Hepatocyte (in vitro differentiated cells): Measurements from ENCODE around the gene SPATA6L. TPM values are rescaled to one million over a fixed set of nuclear protein-coding genes. Genes with fewer than 3 reads are reported as not detected.
"Not testable (repeated sequence)": the region's sequence is repeated elsewhere in the genome, so short reads cannot be mapped to it uniquely, and the experiment has no call there.

Source experiments
- DNase-seq: peaks from one replicate; pipeline ENCODE4 v3.0.0-alpha.2; 2016; ENCODE audit warnings: low spot score
- H2AFZ ChIP-seq: fragments of 200-600 bp; sonication (generic); 2 replicates; pipeline ENCODE4 v1.6.0; 2016; ENCODE audit warnings: antibody characterized with exemption, mild to moderate bottlenecking
- H3K27ac ChIP-seq: fragments of 200-600 bp; sonication (generic); 2 replicates; pipeline ENCODE4 v1.5.1; 2016; ENCODE audit warnings: mild to moderate bottlenecking
- H3K27me3 ChIP-seq: fragments of 200-600 bp; sonication (generic); 2 replicates; pipeline ENCODE4 v1.6.1; 2016
- H3K36me3 ChIP-seq: fragments of 200-600 bp; sonication (generic); replicated peaks from 2 replicates; pipeline ENCODE4 v1.5.1; 2016; ENCODE audit warnings: low read depth; ENCODE audit not compliant: insufficient read depth
- H3K4me1 ChIP-seq: fragments of 200-600 bp; sonication (generic); 2 replicates; pipeline ENCODE4 v1.5.1; 2016; ENCODE audit warnings: mild to moderate bottlenecking, moderate library complexity; ENCODE audit not compliant: insufficient read depth
- H3K4me2 ChIP-seq: fragments of 200-600 bp; sonication (generic); 2 replicates; pipeline ENCODE4 v1.6.0; 2016
- H3K4me3 ChIP-seq: fragments of 200-600 bp; sonication (generic); 2 replicates; pipeline ENCODE4 v1.5.1; 2016; ENCODE audit warnings: mild to moderate bottlenecking
- H3K79me2 ChIP-seq: fragments of 200-600 bp; sonication (generic); 2 replicates; pipeline ENCODE4 v1.6.0; 2017; ENCODE audit warnings: mild to moderate bottlenecking
- H3K9me2 ChIP-seq: fragments of 200-600 bp; sonication (generic); replicated peaks from 2 replicates; pipeline ENCODE4 v1.6.0; 2017; ENCODE audit warnings: mild to moderate bottlenecking; ENCODE audit not compliant: insufficient read depth
- H3K9me3 ChIP-seq: fragments of 200-600 bp; sonication (generic); 2 replicates; pipeline ENCODE4 v1.5.1; 2016; ENCODE audit warnings: low read depth, mild to moderate bottlenecking
- H4K20me1 ChIP-seq: fragments of 200-600 bp; sonication (generic); 2 replicates; pipeline ENCODE4 v1.6.0; 2016; ENCODE audit warnings: mild to moderate bottlenecking; ENCODE audit not compliant: insufficient read depth, poor library complexity, severe bottlenecking
- EZH2 ChIP-seq: fragments of 200-600 bp; sonication (generic); IDR thresholded peaks from 2 replicates; pipeline ENCODE4 v1.6.1; 2016; ENCODE audit warnings: antibody characterized with exemption, mild to moderate bottlenecking, borderline replicate concordance
- EZH2phosphoT487 ChIP-seq: fragments of 200-600 bp; sonication (generic); IDR thresholded peaks from one replicate; pipeline ENCODE4 v1.6.1; 2018; ENCODE audit warnings: antibody characterized with exemption, mild to moderate bottlenecking, low read depth, moderate library complexity; ENCODE audit not compliant: unreplicated experiment, severe bottlenecking
- WGBS: methylation state at CpG from one replicate; pipeline ENCODE4 v1.1.6; 2016; ENCODE audit warnings: low lambda C conversion rate; ENCODE audit errors: missing lambda C conversion rate; 5-methylcytosine and 5-hydroxymethylcytosine counted together
- polyA plus RNA-seq: library from polyadenylated mRNA; unstranded; fragments of >200 nt; fragmentation: Nextera tagmentation; extraction: Ambion mirVana; gene quantifications from 2 replicates; pipeline ENCODE4 v1.2.1, GENCODE V29; 2016
- total RNA-seq: library from RNA; depleted of rRNA; stranded (reverse); fragments of >200 nt; gene quantifications from 2 replicates; pipeline ENCODE4 v1.2.3, GENCODE V29; 2014
- TF ChIP-seq, protein P1 (sequence below): fragments of 200-600 bp; sonication (generic); IDR thresholded peaks from 2 replicates; pipeline ENCODE4 v1.5.1; 2016; ENCODE audit warnings: antibody characterized with exemption, mild to moderate bottlenecking; ENCODE audit not compliant: poor library complexity

Gene SPATA6L
- total and polyA plus RNA-seq, 2 experiments from 2014 or later = 2.0 to 2.5 TPM

DNA sequence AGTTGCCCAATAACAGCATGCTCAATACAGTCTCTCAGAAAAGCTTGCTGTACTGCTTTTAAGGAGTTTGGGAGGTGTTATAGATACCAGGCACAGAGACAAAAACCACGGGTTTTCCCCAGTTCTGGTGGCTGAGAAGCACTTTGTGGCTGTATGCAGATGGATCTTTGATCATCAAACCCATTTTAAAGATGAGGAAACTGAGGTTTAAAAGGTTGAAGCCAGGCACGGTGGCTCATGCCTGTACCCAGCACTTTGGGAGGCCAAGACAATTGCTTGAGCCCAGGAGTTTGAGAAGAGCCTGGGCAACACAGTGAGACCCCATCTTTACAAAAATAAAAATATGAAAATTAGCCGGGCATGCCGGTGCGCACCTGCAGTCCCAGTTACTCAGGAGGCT, 50.5 kb downstream of the SPATA6L start:
- DNase-seq = no peak
- 96% methylated on average over 5 of the region's 5 CpGs for WGBS
- Histone ChIP-seq H3K9me2 (no peaks in the 10 kb centered on the region), H4K20me1 (no peaks in the 10 kb centered on the region), H2AFZ (no peak overlapping the region), H3K4me3 (no peak overlapping the region), H3K4me1 (no peaks in the 10 kb centered on the region), H3K79me2 (no peaks in the 10 kb centered on the region), H3K27me3 (no peaks in the 10 kb centered on the region), H3K4me2 (no peak overlapping the region), H3K27ac (no peak overlapping the region), H3K9me3 (no peaks in the 10 kb centered on the region), H3K36me3 (no peaks in the 10 kb centered on the region)
- TF ChIP-seq, protein P1, sequence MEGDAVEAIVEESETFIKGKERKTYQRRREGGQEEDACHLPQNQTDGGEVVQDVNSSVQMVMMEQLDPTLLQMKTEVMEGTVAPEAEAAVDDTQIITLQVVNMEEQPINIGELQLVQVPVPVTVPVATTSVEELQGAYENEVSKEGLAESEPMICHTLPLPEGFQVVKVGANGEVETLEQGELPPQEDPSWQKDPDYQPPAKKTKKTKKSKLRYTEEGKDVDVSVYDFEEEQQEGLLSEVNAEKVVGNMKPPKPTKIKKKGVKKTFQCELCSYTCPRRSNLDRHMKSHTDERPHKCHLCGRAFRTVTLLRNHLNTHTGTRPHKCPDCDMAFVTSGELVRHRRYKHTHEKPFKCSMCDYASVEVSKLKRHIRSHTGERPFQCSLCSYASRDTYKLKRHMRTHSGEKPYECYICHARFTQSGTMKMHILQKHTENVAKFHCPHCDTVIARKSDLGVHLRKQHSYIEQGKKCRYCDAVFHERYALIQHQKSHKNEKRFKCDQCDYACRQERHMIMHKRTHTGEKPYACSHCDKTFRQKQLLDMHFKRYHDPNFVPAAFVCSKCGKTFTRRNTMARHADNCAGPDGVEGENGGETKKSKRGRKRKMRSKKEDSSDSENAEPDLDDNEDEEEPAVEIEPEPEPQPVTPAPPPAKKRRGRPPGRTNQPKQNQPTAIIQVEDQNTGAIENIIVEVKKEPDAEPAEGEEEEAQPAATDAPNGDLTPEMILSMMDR = no peak
- no peak for TF ChIP-seq EZH2phosphoT487
- no peak for TF ChIP-seq EZH2

DNA sequence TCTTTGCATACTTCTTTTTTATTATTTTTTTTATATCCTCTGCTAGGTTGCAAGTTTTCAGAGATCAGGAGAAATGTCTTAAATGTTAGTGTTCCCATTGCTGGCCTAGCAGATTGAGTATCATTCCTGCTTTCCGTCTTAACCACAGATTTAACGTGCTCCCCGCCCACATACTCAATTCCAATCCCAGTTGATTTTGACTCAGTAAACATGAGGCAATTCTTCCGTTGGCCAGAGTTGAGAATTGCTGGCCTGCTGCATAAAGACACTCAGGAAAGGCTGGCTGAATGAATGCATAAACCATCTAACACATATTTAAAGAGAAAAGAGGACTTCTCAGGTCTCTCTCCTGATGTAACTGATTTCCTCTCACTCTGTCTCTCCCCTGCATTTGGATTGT, 51.0 kb downstream of the SPATA6L start:
- 51% methylated on average over 4 of the region's 4 CpGs for WGBS
- H3K4me1 ChIP-seq = no peaks in the 10 kb centered on the region
- no peaks in the 10 kb centered on the region for H3K9me2 ChIP-seq
- no peaks in the 10 kb centered on the region for H3K9me3 ChIP-seq
- H4K20me1 ChIP-seq = no peaks in the 10 kb centered on the region
- H3K27me3 ChIP-seq = no peaks in the 10 kb centered on the region
- H3K36me3 ChIP-seq = no peaks in the 10 kb centered on the region
- H3K4me2 ChIP-seq = no peak overlapping the region
- TF ChIP-seq EZH2 = no peak
- TF ChIP-seq, protein P1 = no peak
- TF ChIP-seq EZH2phosphoT487 = no peak
- H2AFZ ChIP-seq = no peak overlapping the region
- no peak overlapping the region for H3K4me3 ChIP-seq
- no peaks in the 10 kb centered on the region for H3K79me2 ChIP-seq
- no peak for DNase-seq
- no peak overlapping the region for H3K27ac ChIP-seq

DNA sequence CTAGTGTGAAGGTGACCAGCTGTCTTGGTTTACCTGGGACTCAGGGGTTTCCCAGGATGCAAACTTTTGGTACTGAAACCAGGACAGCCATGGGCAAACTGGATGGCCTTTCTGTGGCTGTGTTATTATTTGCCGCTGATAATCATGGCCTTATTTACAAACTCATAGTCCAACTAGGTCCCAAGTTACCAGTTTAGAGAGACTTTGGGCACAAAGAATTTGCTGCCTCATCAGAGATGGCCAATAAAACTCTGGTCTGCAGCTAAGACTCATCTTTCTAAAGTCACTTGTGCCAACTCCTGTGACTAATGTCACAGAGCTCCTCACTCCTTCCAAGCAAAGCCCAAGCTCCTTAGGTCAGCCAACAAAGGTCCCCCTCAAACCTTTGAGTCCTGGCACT, 51.7 kb downstream of the SPATA6L start:
- Histone ChIP-seq H3K9me3 (no peaks in the 10 kb centered on the region), H4K20me1 (no peaks in the 10 kb centered on the region), H3K4me2 (no peak overlapping the region), H3K27ac (no peak overlapping the region), H3K9me2 (no peaks in the 10 kb centered on the region), H3K4me1 (no peaks in the 10 kb centered on the region), H2AFZ (no peak overlapping the region), H3K4me3 (no peak overlapping the region), H3K27me3 (no peaks in the 10 kb centered on the region), H3K36me3 (no peaks in the 10 kb centered on the region), H3K79me2 (no peaks in the 10 kb centered on the region)
- 95% methylated on average over 1 of the region's 1 CpG for WGBS
- DNase-seq = no peak
- TF ChIP-seq EZH2phosphoT487 = no peak
- TF ChIP-seq EZH2 = no peak
- TF ChIP-seq, protein P1 = no peak

DNA sequence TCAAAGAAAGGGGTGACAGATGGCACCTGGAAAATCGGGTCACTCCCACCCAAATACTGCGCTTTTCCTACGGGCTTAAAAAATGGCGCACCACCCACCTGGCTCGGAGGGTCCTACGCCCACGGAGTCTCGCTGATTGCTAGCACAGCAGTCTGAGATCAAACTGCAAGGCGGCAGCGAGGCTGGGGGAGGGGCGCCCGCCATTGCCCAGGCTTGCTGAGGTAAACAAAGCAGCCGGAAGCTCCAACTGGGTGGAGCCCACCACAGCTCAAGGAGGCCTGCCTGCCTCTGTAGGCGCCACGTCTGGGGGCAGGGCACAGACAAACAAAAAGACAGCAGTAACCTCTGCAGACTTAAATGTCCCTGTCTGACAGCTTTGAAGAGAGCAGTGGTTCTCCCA, 60.2 kb downstream of the SPATA6L start:
- not testable (repeated sequence) for H4K20me1 ChIP-seq, DNase-seq, H3K9me2 ChIP-seq, H3K4me1 ChIP-seq, H3K4me2 ChIP-seq, H3K36me3 ChIP-seq, H3K27me3 ChIP-seq, H3K4me3 ChIP-seq, H3K9me3 ChIP-seq, H3K27ac ChIP-seq, H3K79me2 ChIP-seq, H2AFZ ChIP-seq
- 68% methylated on average over 13 of the region's 15 CpGs for WGBS
